GM10266 (cell line): Measurements from ENCODE around the gene SLC41A3.

Experiments used
- DNase-seq: peaks from one replicate; pipeline ENCODE4 v3.0.0; 2012; ENCODE audit errors: extremely low spot score
- CTCF ChIP-seq: IDR thresholded peaks from 2 replicates; pipeline ENCODE4 v1.5.1; 2012; ENCODE audit warnings: mild to moderate bottlenecking, low read depth; ENCODE audit not compliant: control insufficient read depth, insufficient read depth; ENCODE audit errors: missing control alignments

The SLC41A3 gene

DNA sequence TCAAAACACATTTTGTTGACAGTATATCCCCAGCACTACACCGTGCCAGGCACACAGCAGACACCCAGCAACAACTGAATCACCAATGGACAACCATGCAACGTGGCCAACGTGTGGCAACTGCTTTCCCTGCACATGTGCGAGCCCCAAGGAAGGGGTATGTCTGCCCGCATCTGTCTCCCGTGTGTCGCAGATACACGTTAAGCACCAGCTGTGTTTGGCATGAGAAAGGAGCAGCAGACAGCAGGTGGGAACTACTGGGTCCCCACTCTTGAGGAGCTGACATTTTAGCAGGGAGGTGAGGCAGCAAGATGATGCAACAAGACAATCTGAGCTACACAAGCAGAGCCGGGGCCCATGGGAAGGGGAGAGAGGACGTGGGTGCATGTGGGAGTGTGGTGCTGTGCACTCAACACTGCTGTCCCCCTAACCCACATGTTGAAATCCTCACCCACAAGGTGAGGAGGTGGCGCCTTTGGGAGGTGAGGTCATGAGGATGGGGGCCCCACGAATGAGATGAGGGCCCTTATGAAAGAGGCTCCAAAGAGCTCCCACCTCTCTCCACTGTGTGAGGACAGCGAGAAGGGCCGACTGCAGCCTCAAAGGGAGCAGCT, 58.7 kb downstream of the SLC41A3 start:
- TF ChIP-seq CTCF, result no peak
- DNase-seq, result no peak

- no peak for TF ChIP-seq CTCF
- no peak for DNase-seq
These were observed 59.7 kb downstream of the SLC41A3 start for GRCh38 chr3:126024049-126024854.

- DNase-seq, result no peak
- TF ChIP-seq CTCF, result no peak
These were observed 60.5 kb downstream of the SLC41A3 start for GRCh38 chr3:126023390-126023789.

GRCh38 chr3:126022741-126023359, 61.1 kb downstream of the SLC41A3 start:
- no peak for DNase-seq
- TF ChIP-seq CTCF, result no peak

DNA sequence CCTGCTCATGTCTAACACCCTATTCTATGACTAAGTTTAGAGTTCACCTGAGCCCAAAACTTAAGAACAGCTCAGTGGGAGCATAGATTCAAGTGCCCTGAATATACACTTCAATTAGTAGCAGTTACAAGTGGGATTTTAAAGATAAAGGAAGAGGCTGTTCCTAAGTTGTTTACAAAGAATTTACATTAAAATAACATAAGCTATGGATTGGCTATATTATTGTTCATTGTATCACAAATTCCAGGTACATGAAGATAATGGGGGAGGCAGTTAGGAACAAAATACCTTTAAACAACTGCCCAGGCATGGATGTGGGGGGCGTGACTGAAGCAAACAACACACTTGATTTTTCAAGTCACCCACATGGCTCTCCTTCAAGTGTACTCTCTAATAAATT, 62.2 kb downstream of the SLC41A3 start:
- no peak for TF ChIP-seq CTCF
- DNase-seq, result no peak

DNA sequence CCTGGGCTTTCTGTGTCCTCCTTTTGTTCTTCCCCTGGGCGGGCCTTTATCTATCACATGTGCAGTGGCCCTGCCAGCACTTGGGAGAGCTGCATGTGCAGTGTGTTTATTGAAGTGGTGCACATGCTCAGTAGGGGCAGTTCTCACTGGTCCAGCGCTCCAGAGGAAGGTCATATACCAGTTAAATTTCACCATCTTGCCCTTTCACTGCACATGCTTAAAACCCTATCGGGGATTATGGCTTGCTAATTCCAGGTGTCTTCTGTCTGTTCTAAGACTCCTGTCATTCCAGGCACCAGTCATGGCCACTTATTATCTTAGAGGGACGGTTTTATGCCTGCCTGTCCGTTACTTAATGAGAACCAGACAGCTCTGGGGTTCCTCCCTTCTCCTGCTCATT, 62.7 kb downstream of the SLC41A3 start:
- no peak for TF ChIP-seq CTCF
- DNase-seq, result no peak

DNA sequence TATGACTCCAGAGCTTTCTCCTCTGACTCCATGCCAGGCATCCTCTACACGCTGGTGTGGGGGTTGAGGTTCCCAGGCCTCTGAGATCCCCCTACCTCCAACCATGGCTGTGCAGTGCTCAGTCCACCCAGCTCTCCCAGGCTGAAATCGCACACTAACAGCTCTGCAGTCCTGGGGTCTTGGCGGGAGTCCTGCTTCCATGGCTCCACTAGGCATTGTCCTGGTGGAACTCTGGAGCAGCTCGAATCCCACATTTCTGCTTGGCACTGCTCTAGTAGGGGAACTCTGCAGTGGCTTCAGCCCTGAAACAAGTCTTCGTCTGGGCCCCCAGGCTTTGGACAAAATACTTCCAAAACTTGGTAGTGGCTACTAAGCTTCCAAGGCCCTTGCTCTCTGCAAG, 64.2 kb downstream of the SLC41A3 start:
- no peak for TF ChIP-seq CTCF
- no peak for DNase-seq
